ENCODE data around the gene TNIK.

TNIK gene

GRCh38 chr3:171013822-171014748 is 446.1 kb downstream of the TNIK start:
- no peak for DNase-seq

GRCh38 chr3:171011873-171012336 is 448.3 kb downstream of the TNIK start:
- DNase-seq: no peak

Data from NCI-H526 treated with DMSO at 0.1 percent for 48 hours (cell line).